IPS-NIHi7 (cell line): Measurements from ENCODE around the gene PYM1.
"Not testable (repeated sequence)": the region's sequence is repeated elsewhere in the genome, so short reads cannot be mapped to it uniquely, and the experiment has no call there.

Experiments
- DNase-seq: peaks from one replicate; pipeline ENCODE4 v3.0.0; 2012; ENCODE audit warnings: mixed read lengths; ENCODE audit errors: extremely low spot score

PYM1 gene

GRCh38 chr12:55940065-55940732, 12.5 kb upstream of the PYM1 start:
- DNase-seq, result peak; percentile 93

GRCh38 chr12:55938826-55939501, 11.3 kb upstream of the PYM1 start:
- no peak for DNase-seq

DNA sequence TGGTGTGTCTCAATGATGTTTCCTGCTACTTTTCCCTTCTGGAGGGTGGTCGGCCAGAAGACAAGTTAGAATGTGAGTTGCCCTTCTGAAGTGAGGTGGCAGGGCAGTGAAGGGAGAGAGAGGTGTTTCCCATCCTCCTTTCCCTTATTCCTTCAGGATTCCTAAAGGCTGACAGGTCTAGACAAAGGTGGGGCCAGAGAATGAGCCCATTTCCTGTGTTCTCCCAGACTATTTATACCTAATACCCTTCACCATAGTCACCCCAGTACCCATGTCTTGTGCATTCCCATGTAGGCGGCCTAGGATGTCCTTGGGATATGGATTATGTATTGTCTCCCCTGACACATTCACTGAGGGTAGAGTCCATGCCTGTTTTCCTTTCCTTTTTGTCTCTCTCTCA, 10.3 kb upstream of the PYM1 start:
- no peak for DNase-seq

DNA sequence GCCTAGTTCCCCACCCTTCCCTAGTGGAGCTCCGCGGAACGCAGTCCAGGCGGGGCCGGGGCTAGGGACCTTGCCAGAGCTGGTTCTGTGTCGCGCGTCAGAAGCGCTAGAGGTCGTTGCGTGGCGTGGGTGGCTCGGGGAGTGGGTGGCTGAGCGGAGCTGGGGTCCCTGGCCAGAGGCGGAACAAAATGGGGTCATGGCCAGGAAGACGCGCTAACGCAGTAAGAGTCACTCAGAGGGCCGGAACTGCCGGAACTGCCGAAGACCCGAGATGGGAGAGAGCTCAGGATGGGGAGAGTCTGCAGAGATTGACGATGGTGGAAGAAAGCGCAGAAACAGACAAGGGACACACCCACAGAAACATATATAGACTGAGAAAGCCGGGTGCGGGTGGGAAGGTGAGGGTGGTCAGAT, 8.1 kb upstream of the PYM1 start:
- no peak for DNase-seq

DNA sequence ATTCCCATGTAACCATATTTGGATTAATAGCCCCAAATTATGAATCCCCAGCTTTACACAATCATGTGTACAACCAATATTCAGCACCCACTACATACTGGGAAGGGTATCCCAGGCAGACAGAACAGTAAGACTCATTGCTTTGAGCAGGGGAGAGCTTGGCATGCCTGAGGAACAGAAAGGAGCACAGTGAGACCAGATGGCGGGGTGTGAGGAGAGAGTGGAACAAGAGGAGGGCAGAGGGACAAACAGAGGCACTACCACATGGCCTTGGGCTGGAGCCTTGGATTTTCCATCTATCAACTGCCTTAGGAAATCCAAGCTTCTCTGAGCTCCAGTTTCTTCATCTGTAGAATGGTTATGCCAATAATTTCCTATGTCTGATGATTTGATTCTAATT, 7.1 kb upstream of the PYM1 start:
- no peak for DNase-seq

- no peak for DNase-seq
Observed at GRCh38 chr12:55933799-55934742, 6.4 kb upstream of the PYM1 start.

DNA sequence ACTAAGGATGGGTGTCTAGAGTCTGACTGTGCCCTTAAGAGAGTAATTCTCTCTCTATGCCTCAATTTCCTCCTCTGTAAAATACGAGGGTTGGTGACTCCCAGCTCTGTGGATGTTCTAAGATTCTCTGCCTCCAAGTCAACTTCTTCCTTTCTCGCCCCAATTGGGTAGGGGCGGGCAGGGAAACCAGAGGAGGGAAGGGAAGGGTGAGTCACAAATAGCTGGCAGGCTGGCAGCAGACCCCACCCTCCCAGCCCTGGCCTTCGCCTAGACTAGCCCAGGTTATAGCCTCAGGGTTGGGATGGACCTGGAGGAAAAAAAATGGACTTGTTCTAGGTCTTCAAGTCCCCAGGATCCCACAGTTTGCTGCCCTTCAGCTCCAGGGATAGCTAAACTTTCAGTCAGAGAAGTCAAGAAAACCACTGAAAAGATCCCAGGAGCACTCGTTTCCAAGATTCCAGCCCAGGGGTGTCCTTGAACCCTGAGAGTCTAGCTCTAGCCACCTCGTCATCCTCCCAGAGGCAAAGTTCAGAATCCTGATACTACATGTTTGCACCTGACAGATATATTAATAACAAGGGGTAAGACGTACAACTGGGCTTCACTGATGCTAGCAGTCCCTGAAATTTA, 5.6 kb upstream of the PYM1 start:
- peak; percentile 20 for DNase-seq

- DNase-seq, result no peak
Observed at GRCh38 chr12:55932551-55932910, 4.8 kb upstream of the PYM1 start.

- DNase-seq, result peak; percentile 76
Observed at GRCh38 chr12:55931780-55932550, 4.3 kb upstream of the PYM1 start.

GRCh38 chr12:55931317-55931779, 3.7 kb upstream of the PYM1 start:
- DNase-seq, result no peak

- peak; percentile 53 for DNase-seq
Observed at GRCh38 chr12:55930771-55931316, 3.1 kb upstream of the PYM1 start, which contains the start of gene DGKA. Gene DGKA (plus strand): TSS chr12:55931162. CDS start chr12:55936504, 5,342 bp downstream.

DNA sequence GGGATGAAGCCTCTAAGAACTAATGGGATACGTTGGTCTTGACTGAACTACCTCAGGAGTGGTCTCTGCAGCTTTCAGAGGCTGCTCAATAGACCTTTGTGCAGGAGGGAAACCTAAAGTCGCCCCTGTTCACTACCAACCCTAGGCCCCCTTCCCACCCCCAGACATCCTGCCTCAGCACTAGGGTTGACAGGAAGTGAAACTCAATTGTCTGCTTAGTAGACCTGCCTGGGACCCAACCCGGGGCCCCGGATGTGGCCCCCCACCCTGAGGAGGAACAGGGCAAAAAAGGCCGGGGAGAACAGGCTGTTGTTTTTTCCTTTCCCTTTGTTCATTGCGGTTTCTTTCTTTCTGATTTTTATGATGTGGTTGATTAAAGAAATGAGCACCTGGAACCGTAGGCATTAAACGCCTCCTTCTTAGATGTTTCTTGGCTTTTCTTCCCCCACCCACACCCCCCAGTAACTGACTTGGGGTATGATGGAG, 1.7 kb upstream of the PYM1 start:
- no peak for DNase-seq

DNA sequence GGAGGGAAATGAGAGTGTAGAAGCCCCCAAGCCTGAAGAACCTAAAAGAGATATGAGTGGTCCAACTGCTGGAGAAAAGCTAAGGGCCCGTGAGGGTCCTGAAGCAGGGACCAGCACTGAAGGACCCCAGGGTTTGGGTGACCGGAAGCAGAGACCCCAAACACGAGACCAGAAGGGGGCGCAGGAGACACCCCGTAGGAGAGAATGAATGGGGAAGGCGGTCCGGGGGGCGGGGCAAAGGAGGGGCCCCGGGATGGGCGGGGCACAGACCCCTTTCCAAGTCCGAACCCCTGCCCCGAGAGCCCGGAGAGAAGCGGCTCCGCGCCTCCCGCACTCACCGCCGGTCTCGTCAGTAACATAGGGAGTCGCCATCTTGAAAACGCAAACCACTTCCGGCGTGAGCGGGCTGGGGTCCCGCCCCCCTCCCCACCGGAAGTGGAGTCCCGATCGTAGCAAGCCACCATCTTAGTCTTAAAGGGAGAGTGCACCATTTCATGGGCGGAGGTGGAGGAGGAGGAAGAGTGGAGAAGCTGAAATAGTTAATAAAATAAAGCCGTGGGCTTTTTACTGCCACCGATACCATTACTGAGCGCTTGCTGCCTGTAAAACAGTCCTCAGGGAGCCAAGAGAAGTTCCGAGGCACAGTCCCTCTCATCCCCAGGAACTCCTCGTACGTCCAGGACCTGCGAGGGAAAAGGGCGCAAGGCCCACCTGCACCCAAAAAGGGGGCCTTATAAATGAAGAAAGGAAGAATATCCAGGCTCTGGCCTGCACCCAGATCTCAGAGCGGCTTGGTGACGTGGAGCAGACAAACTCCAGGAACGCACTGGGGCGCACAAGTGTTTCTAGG, 731 bp downstream of the PYM1 start:
- DNase-seq, result peak; percentile 93

- DNase-seq, result no peak
Observed at GRCh38 chr12:55925870-55926737, 1.6 kb downstream of the PYM1 start.

DNA sequence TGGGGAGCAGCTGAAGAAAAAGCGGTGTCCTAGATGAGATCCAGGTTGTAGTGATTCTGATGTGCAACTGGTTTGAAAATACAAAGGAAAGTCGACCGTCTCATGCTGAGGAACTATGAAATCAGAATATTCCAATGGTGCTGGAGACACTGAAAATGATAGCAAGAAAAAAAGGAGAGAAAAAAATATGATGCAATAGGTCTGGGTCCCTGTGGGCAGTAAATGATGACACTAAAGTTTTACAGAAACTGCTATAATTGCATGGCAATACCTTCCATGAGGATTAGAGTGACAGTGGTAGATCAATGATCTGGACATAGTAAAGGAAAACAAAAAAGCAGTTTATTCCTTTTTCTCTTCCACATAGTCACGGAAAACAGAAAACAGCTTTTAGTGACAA, 2.3 kb downstream of the PYM1 start:
- no peak for DNase-seq

DNA sequence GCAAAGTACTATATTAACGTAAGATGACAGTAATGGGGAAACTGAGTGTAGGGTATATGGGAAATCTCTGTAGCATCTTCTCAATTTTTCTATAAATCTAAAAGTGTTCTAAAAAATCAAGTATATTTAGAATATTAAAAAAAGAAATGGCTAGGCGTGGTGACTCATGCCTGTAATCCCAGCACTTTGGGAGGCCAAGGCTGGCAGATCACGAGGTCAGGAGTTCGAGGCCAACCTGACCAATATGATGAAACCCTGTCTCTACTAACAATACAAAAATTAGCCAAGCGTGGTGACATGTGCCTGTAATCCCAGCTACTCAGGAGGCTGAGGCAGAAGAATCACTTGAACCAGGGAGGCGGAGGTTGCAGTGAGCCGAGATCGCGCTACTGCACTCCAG, 4.0 kb downstream of the PYM1 start:
- not testable (repeated sequence) for DNase-seq

DNA sequence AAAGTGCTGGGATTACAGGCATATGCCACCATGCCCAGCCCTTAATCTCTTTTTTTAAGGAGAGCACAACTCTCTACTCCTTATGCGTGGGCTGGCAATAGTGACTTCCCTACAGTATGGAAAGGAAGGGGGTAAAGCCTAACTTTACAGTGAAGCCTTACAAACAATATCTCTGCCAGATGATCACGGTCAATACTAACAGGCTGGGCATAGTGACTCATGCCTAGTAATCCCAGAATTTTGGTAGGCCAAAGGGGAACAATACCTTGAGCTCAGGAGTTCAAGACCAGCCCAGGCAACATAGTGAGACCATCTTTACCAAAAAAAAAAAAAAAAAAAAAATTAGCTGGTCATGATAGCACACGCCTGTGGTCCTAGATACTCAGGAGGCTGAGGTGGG, 5.6 kb downstream of the PYM1 start:
- no peak for DNase-seq

- DNase-seq, result not testable (repeated sequence)
Observed at GRCh38 chr12:55919032-55919431, 8.7 kb downstream of the PYM1 start.

DNA sequence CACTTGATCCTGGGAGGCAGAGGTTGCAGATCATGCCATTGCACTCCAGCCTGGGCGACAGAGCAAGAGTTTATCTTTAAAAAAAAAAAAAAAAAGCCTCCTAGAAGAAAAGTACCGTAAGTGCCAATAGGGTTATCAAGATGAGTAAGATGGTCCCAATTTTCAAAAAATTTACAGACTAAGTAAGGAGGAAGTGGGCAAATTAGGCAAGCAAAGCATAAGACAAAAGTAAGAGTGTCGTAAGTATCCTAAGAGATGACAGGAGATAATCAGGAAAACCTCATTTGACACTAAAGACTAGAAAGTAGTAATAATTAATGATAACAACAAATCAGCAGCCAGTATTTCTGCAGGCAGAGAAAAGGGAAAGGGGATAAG, 12.2 kb downstream of the PYM1 start:
- DNase-seq, result no peak
